Measurements from ENCODE around the gene ADAMTS10.

DNA sequence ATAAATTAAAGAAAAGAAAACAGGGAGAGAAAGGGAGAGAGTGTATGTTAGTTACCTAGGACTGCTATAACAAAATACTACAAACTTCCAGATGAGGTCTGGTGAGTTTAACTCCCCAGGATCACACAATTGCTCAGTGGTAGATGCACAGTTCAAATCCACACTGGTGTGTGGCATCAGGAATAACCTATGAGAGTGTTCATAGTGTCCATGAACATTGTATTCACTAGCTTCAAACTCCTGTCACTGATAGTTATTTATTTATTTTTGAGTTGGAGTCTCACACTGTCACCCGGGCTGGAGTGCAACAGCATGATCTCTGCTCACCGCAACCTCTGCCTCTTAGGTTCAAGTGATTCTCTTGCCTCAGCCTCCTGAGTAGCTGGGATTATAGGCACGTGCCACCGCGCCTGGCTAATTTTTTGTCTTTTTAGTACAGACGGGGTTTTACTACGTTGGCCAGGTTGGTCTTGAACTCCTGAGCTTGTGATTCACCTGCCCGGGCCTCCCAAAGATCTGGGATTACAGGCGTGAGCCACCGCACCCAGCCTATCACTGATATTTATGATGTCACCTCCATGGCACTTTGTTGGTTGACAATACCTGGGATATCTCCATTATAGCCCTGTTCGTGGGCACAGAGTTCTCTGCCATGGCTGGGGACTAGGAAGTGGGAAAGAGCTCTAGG is 19.6 kb upstream of the ADAMTS10 start, which contains the start of gene NFILZ:
- TF ChIP-seq MXI1 (IDR thresholded peaks at IDR 0.05; ENCODE audit: borderline replicate concordance, low read depth, low read length) (no peak), ZFP62 (CRISPR knock-in tag; IDR thresholded peaks at IDR 0.05) (no peak), KLF11 (CRISPR knock-in tag; IDR thresholded peaks at IDR 0.05) (no peak), ZNF878 (CRISPR knock-in tag; IDR thresholded peaks at IDR 0.05) (no peak), POLR2A (IDR thresholded peaks at IDR 0.05; ENCODE audit: insufficient read depth in 1 of 2, low read depth in 2 of 2, low read length in 2 of 2) (no peak), MZF1 (CRISPR knock-in tag; IDR thresholded peaks at IDR 0.05; ENCODE audit: borderline replicate concordance) (no peak), ZNF30 (CRISPR knock-in tag; IDR thresholded peaks at IDR 0.05) (no peak), ZNF777 (CRISPR knock-in tag; IDR thresholded peaks at IDR 0.05) (no peak), POLR2AphosphoS2 (IDR thresholded peaks at IDR 0.05; ENCODE audit: low read depth, low read length) (no peak), NR2F2 (IDR thresholded peaks at IDR 0.05; ENCODE audit: borderline replicate concordance, low read depth) (no peak)
- TF ChIP-seq, protein P1, sequence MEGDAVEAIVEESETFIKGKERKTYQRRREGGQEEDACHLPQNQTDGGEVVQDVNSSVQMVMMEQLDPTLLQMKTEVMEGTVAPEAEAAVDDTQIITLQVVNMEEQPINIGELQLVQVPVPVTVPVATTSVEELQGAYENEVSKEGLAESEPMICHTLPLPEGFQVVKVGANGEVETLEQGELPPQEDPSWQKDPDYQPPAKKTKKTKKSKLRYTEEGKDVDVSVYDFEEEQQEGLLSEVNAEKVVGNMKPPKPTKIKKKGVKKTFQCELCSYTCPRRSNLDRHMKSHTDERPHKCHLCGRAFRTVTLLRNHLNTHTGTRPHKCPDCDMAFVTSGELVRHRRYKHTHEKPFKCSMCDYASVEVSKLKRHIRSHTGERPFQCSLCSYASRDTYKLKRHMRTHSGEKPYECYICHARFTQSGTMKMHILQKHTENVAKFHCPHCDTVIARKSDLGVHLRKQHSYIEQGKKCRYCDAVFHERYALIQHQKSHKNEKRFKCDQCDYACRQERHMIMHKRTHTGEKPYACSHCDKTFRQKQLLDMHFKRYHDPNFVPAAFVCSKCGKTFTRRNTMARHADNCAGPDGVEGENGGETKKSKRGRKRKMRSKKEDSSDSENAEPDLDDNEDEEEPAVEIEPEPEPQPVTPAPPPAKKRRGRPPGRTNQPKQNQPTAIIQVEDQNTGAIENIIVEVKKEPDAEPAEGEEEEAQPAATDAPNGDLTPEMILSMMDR (CRISPR knock-in tag; IDR thresholded peaks at IDR 0.05), result no peak
- TF ChIP-seq, protein P2, sequence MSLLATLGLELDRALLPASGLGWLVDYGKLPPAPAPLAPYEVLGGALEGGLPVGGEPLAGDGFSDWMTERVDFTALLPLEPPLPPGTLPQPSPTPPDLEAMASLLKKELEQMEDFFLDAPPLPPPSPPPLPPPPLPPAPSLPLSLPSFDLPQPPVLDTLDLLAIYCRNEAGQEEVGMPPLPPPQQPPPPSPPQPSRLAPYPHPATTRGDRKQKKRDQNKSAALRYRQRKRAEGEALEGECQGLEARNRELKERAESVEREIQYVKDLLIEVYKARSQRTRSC (CRISPR knock-in tag; IDR thresholded peaks at IDR 0.05; ENCODE audit: low read depth), result no peak
- TF ChIP-seq, protein P3, sequence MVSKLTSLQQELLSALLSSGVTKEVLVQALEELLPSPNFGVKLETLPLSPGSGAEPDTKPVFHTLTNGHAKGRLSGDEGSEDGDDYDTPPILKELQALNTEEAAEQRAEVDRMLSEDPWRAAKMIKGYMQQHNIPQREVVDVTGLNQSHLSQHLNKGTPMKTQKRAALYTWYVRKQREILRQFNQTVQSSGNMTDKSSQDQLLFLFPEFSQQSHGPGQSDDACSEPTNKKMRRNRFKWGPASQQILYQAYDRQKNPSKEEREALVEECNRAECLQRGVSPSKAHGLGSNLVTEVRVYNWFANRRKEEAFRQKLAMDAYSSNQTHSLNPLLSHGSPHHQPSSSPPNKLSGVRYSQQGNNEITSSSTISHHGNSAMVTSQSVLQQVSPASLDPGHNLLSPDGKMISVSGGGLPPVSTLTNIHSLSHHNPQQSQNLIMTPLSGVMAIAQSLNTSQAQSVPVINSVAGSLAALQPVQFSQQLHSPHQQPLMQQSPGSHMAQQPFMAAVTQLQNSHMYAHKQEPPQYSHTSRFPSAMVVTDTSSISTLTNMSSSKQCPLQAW (CRISPR knock-in tag; IDR thresholded peaks at IDR 0.05), result no peak
- TF ChIP-seq, protein P4, sequence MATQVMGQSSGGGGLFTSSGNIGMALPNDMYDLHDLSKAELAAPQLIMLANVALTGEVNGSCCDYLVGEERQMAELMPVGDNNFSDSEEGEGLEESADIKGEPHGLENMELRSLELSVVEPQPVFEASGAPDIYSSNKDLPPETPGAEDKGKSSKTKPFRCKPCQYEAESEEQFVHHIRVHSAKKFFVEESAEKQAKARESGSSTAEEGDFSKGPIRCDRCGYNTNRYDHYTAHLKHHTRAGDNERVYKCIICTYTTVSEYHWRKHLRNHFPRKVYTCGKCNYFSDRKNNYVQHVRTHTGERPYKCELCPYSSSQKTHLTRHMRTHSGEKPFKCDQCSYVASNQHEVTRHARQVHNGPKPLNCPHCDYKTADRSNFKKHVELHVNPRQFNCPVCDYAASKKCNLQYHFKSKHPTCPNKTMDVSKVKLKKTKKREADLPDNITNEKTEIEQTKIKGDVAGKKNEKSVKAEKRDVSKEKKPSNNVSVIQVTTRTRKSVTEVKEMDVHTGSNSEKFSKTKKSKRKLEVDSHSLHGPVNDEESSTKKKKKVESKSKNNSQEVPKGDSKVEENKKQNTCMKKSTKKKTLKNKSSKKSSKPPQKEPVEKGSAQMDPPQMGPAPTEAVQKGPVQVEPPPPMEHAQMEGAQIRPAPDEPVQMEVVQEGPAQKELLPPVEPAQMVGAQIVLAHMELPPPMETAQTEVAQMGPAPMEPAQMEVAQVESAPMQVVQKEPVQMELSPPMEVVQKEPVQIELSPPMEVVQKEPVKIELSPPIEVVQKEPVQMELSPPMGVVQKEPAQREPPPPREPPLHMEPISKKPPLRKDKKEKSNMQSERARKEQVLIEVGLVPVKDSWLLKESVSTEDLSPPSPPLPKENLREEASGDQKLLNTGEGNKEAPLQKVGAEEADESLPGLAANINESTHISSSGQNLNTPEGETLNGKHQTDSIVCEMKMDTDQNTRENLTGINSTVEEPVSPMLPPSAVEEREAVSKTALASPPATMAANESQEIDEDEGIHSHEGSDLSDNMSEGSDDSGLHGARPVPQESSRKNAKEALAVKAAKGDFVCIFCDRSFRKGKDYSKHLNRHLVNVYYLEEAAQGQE (IDR thresholded peaks at IDR 0.05; ENCODE audit: borderline replicate concordance in 1 of 2, low read depth in 1 of 2, low read length in 2 of 2), result no peak

Measured in HepG2 (cell line).